GM12891 (cell line): Measurements from ENCODE around the gene SPATA16.

Experiments used
- POLR2A ChIP-seq: IDR thresholded peaks from 2 replicates; pipeline ENCODE4 v1.6.1; 2011; ENCODE audit warnings: low read depth, low read length, control low read depth
- POLR2AphosphoS5 ChIP-seq: IDR thresholded peaks from 2 replicates; pipeline ENCODE4 v1.6.1; 2011; ENCODE audit warnings: low read depth, low read length, control low read depth
- TAF1 ChIP-seq: IDR thresholded peaks from 2 replicates; pipeline ENCODE4 v1.6.1; 2011; ENCODE audit warnings: low read depth, low read length, control low read depth

DNA sequence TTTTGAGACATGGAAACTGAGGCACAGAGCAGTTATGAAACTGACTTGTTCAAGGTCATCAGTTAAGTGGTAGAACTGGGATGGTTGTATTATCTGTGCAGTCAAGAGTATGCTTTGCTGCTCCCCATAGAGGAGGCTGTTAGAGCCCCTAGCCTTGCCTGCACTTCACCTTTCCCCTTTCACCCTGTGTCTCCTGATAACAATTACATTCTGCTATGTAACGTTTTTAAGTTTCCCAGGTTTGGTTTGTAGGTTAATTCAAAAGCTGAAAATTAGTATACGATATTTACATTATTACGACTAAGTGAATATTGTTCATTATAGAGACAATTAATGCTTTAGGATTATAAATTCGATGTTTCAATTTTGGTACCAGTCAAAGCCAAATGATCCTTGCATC, 300.6 kb downstream of the SPATA16 start:
- TF ChIP-seq POLR2AphosphoS5 (no peak), POLR2A (no peak), TAF1 (no peak)
